Neural progenitor cell (in vitro differentiated cells): Measurements from ENCODE around the gene AVPR1B.

Experiments used
- EZH2 ChIP-seq: fragments of 200-600 bp; sonication (generic); IDR thresholded peaks from 2 replicates; pipeline ENCODE4 v1.6.1; 2017; ENCODE audit warnings: antibody characterized with exemption, mild to moderate bottlenecking, moderate library complexity
- TF ChIP-seq, protein P1 (sequence below): fragments of 200-600 bp; sonication (generic); IDR thresholded peaks from 2 replicates; pipeline ENCODE4 v1.5.1; 2017; ENCODE audit warnings: antibody characterized with exemption, mild to moderate bottlenecking

DNA sequence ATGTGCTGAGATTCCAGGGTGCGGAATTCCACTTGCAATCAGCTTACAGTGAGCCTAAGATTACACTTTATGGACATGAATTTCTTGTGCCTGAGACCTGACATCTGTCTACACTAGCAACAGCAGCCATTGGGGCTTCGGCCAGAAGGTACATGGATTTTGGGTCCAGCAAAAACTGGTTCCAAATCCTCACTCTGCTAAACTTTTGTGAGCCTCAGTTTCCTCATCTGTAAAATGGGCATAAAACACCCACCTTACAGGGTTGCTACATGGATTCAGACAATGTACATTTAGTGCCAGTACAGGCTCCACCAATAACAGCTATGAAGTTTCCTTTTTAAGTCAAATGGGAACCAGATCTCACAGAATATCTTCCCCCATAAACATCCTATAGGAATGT lies 33.4 kb downstream of the AVPR1B start:
- TF ChIP-seq, protein P1, sequence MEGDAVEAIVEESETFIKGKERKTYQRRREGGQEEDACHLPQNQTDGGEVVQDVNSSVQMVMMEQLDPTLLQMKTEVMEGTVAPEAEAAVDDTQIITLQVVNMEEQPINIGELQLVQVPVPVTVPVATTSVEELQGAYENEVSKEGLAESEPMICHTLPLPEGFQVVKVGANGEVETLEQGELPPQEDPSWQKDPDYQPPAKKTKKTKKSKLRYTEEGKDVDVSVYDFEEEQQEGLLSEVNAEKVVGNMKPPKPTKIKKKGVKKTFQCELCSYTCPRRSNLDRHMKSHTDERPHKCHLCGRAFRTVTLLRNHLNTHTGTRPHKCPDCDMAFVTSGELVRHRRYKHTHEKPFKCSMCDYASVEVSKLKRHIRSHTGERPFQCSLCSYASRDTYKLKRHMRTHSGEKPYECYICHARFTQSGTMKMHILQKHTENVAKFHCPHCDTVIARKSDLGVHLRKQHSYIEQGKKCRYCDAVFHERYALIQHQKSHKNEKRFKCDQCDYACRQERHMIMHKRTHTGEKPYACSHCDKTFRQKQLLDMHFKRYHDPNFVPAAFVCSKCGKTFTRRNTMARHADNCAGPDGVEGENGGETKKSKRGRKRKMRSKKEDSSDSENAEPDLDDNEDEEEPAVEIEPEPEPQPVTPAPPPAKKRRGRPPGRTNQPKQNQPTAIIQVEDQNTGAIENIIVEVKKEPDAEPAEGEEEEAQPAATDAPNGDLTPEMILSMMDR: no peak
- no peak for TF ChIP-seq EZH2
